ENCODE results near the gene C18orf63.
"Not testable (repeated sequence)": the region's sequence is repeated elsewhere in the genome, so short reads cannot be mapped to it uniquely, and the experiment has no call there.

The C18orf63 gene

DNA sequence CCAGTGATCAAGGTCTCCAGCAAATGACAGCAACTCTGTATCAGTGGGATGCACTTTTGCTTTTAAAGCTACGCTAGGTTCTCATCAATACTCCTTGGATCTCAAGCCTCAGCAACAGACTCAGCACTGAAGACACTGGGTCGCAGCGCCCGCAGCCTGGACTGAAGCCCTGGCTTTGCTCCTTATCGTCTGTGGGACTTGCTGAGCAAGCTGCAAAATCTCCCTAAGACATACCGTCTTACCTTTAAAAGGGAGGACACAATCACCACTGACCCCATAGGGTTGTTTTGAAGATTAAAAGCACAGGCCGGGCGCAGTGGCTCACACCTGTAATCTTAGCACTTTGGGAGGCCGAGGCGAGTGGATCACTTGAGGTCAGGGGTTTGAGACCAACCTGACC, 32.0 kb upstream of the C18orf63 start:
- Histone ChIP-seq H3K36me3 (ENCODE audit: insufficient read depth, low read length) (no peaks in the 10 kb centered on the region), H3K9me3 (ENCODE audit: low read depth, low read length) (no peaks in the 10 kb centered on the region), H3K4me3 (no peak overlapping the region), H3K27ac (no peak overlapping the region), H3K9ac (ENCODE audit: insufficient read length) (no peak overlapping the region)
- no peak for TF ChIP-seq FOXP2 (optimal IDR thresholded peaks at IDR 0.05; ENCODE audit: control extremely low read depth, extremely low read length, insufficient read depth)
- TF ChIP-seq EZH2 (IDR thresholded peaks at IDR 0.05): no peak
- TF ChIP-seq POLR2AphosphoS5 (IDR thresholded peaks at IDR 0.05; ENCODE audit: borderline replicate concordance, low read depth, low read length): no peak
- DNase-seq (ENCODE audit: low read depth, low spot score): no peak

GRCh38 chr18:74284191-74284979, 31.3 kb upstream of the C18orf63 start:
- Histone ChIP-seq H3K9ac (ENCODE audit: insufficient read length) (no peak overlapping the region), H3K9me3 (ENCODE audit: low read depth, low read length) (no peaks in the 10 kb centered on the region), H3K4me3 (no peak overlapping the region), H3K36me3 (ENCODE audit: insufficient read depth, low read length) (no peaks in the 10 kb centered on the region), H3K27ac (no peak overlapping the region)
- TF ChIP-seq POLR2AphosphoS5 (IDR thresholded peaks at IDR 0.05; ENCODE audit: borderline replicate concordance, low read depth, low read length) (no peak), FOXP2 (optimal IDR thresholded peaks at IDR 0.05; ENCODE audit: control extremely low read depth, extremely low read length, insufficient read depth) (no peak), EZH2 (IDR thresholded peaks at IDR 0.05) (no peak)
- DNase-seq (ENCODE audit: low read depth, low spot score): no peak

GRCh38 chr18:74284980-74285355, 30.7 kb upstream of the C18orf63 start:
- DNase-seq (ENCODE audit: low read depth, low spot score): no peak
- no peaks in the 10 kb centered on the region for H3K9me3 ChIP-seq (ENCODE audit: low read depth, low read length)
- H3K36me3 ChIP-seq (ENCODE audit: insufficient read depth, low read length): no peaks in the 10 kb centered on the region
- no peak overlapping the region for H3K27ac ChIP-seq
- H3K4me3 ChIP-seq: no peak overlapping the region
- no peak overlapping the region for H3K9ac ChIP-seq (ENCODE audit: insufficient read length)
- no peak for TF ChIP-seq EZH2 (IDR thresholded peaks at IDR 0.05)
- no peak for TF ChIP-seq FOXP2 (optimal IDR thresholded peaks at IDR 0.05; ENCODE audit: control extremely low read depth, extremely low read length, insufficient read depth)
- no peak for TF ChIP-seq POLR2AphosphoS5 (IDR thresholded peaks at IDR 0.05; ENCODE audit: borderline replicate concordance, low read depth, low read length)

GRCh38 chr18:74285583-74285982, 30.1 kb upstream of the C18orf63 start:
- H3K9me3 ChIP-seq (ENCODE audit: low read depth, low read length); H3K27ac ChIP-seq; DNase-seq (ENCODE audit: low read depth, low spot score); H3K4me3 ChIP-seq; H3K9ac ChIP-seq (ENCODE audit: insufficient read length); H3K36me3 ChIP-seq (ENCODE audit: insufficient read depth, low read length): not testable (repeated sequence)

GRCh38 chr18:74286106-74286855, 29.4 kb upstream of the C18orf63 start:
- Histone ChIP-seq H3K36me3 (ENCODE audit: insufficient read depth, low read length) (no peaks in the 10 kb centered on the region), H3K9me3 (ENCODE audit: low read depth, low read length) (no peaks in the 10 kb centered on the region), H3K27ac (no peak overlapping the region), H3K9ac (ENCODE audit: insufficient read length) (no peak overlapping the region), H3K4me3 (no peak overlapping the region)
- no peak for DNase-seq (ENCODE audit: low read depth, low spot score)
- TF ChIP-seq FOXP2 (optimal IDR thresholded peaks at IDR 0.05; ENCODE audit: control extremely low read depth, extremely low read length, insufficient read depth) (no peak), EZH2 (IDR thresholded peaks at IDR 0.05) (no peak), POLR2AphosphoS5 (IDR thresholded peaks at IDR 0.05; ENCODE audit: borderline replicate concordance, low read depth, low read length) (no peak)

GRCh38 chr18:74286856-74287255, 28.8 kb upstream of the C18orf63 start:
- Histone ChIP-seq H3K4me3 (no peak overlapping the region), H3K9ac (ENCODE audit: insufficient read length) (no peak overlapping the region), H3K36me3 (ENCODE audit: insufficient read depth, low read length) (no peaks in the 10 kb centered on the region), H3K9me3 (ENCODE audit: low read depth, low read length) (no peaks in the 10 kb centered on the region), H3K27ac (no peak overlapping the region)
- no peak for DNase-seq (ENCODE audit: low read depth, low spot score)
- TF ChIP-seq FOXP2 (optimal IDR thresholded peaks at IDR 0.05; ENCODE audit: control extremely low read depth, extremely low read length, insufficient read depth) (no peak), EZH2 (IDR thresholded peaks at IDR 0.05) (no peak), POLR2AphosphoS5 (IDR thresholded peaks at IDR 0.05; ENCODE audit: borderline replicate concordance, low read depth, low read length) (no peak)

DNA sequence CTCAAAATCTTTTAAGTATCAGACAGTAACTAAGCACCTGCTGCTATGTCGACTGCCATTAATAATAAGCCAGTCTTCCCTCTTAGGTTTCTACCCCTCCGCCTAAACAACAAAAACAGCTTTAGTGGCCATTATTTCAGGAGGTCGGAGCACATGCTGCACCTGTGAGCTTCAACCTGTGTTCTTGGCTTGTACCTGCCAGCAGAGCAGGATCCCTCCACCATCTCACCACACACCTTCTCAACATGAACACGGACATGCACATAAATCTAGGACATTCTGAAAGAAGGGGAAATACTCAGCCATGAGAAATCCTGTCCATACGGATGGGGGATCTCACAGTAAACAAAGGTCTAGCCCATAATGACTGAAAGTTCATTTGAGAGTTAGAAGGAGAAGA, 27.6 kb upstream of the C18orf63 start:
- Histone ChIP-seq H3K4me3 (no peak overlapping the region), H3K9me3 (ENCODE audit: low read depth, low read length) (no peaks in the 10 kb centered on the region), H3K36me3 (ENCODE audit: insufficient read depth, low read length) (no peaks in the 10 kb centered on the region), H3K9ac (ENCODE audit: insufficient read length) (no peak overlapping the region), H3K27ac (no peak overlapping the region)
- DNase-seq (ENCODE audit: low read depth, low spot score): no peak
- TF ChIP-seq POLR2AphosphoS5 (IDR thresholded peaks at IDR 0.05; ENCODE audit: borderline replicate concordance, low read depth, low read length) (no peak), EZH2 (IDR thresholded peaks at IDR 0.05) (no peak), FOXP2 (optimal IDR thresholded peaks at IDR 0.05; ENCODE audit: control extremely low read depth, extremely low read length, insufficient read depth) (no peak)

DNA sequence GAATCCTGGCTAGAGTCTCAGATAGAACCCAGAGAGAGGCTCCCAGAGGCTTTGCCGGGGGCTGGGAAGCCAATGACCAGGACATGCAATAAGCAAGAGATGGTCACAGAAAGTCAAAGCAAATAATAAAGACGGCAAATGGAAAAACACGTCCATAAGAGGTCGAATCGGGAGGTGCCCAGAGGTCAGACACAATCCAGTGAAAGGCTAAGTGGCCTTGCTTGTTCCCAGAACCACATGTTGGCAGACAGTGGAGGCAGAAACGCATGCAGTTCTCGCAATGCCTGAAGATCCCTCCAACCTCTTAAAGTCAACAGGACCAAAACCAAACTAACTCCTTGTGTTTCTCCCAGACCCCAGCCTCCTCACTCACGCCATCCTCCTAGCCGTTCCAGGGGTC, 26.9 kb upstream of the C18orf63 start:
- no peaks in the 10 kb centered on the region for H3K36me3 ChIP-seq (ENCODE audit: insufficient read depth, low read length)
- H3K9ac ChIP-seq (ENCODE audit: insufficient read length): no peak overlapping the region
- no peak for TF ChIP-seq POLR2AphosphoS5 (IDR thresholded peaks at IDR 0.05; ENCODE audit: borderline replicate concordance, low read depth, low read length)
- no peak for TF ChIP-seq EZH2 (IDR thresholded peaks at IDR 0.05)
- TF ChIP-seq FOXP2 (optimal IDR thresholded peaks at IDR 0.05; ENCODE audit: control extremely low read depth, extremely low read length, insufficient read depth): no peak
- DNase-seq (ENCODE audit: low read depth, low spot score): no peak
- H3K4me3 ChIP-seq: no peak overlapping the region
- no peak overlapping the region for H3K27ac ChIP-seq
- no peaks in the 10 kb centered on the region for H3K9me3 ChIP-seq (ENCODE audit: low read depth, low read length)

Data from SK-N-MC (cell line).